HEK293T (cell line): Measurements from ENCODE around the gene GH1.
"Not testable (repeated sequence)": the region's sequence is repeated elsewhere in the genome, so short reads cannot be mapped to it uniquely, and the experiment has no call there.

ENCODE experiments used
- ARNT ChIP-seq: fragments of 450-650 bp; IDR thresholded peaks from 2 replicates; pipeline ENCODE4 v1.6.1; 2017; ENCODE audit warnings: mild to moderate bottlenecking
- CTBP1 ChIP-seq: fragments of 450-650 bp; IDR thresholded peaks from 2 replicates; pipeline ENCODE4 v1.6.1; 2016; ENCODE audit warnings: borderline replicate concordance
- ELF4 ChIP-seq: fragments of 450-650 bp; IDR thresholded peaks from 2 replicates; pipeline ENCODE4 v1.6.1; 2017; ENCODE audit warnings: antibody characterized with exemption
- FOXA1 ChIP-seq: fragments of 450-650 bp; IDR thresholded peaks from 2 replicates; pipeline ENCODE4 v1.6.1; 2016; ENCODE audit warnings: mild to moderate bottlenecking
- FOXM1 ChIP-seq: fragments of 450-650 bp; IDR thresholded peaks from 2 replicates; pipeline ENCODE4 v1.6.1; 2017; ENCODE audit warnings: mild to moderate bottlenecking, borderline replicate concordance
- HDGF ChIP-seq: fragments of 450-650 bp; IDR thresholded peaks from 2 replicates; pipeline ENCODE4 v1.6.1; 2017; ENCODE audit warnings: antibody characterized with exemption, borderline replicate concordance
- NFRKB ChIP-seq: fragments of 450-650 bp; IDR thresholded peaks from 2 replicates; pipeline ENCODE4 v1.6.1; 2016; ENCODE audit warnings: mild to moderate bottlenecking, moderate library complexity
- SP1 ChIP-seq: fragments of 450-650 bp; IDR thresholded peaks from 2 replicates; pipeline ENCODE4 v1.6.1; 2017
- SUZ12 ChIP-seq: fragments of 450-650 bp; IDR thresholded peaks from 2 replicates; pipeline ENCODE4 v1.6.1; 2016; ENCODE audit warnings: mild to moderate bottlenecking
- TARDBP ChIP-seq: fragments of 450-650 bp; IDR thresholded peaks from 2 replicates; pipeline ENCODE4 v1.6.1; 2016
- TF ChIP-seq, protein P1 (sequence below): fragments of 450-650 bp; IDR thresholded peaks from 2 replicates; pipeline ENCODE4 v1.6.1; 2016

- not testable (repeated sequence) for TF ChIP-seq FOXA1, NFRKB, FOXM1, SUZ12, HDGF, CTBP1, SP1, ARNT, TARDBP, ELF4
- TF ChIP-seq, protein P1, sequence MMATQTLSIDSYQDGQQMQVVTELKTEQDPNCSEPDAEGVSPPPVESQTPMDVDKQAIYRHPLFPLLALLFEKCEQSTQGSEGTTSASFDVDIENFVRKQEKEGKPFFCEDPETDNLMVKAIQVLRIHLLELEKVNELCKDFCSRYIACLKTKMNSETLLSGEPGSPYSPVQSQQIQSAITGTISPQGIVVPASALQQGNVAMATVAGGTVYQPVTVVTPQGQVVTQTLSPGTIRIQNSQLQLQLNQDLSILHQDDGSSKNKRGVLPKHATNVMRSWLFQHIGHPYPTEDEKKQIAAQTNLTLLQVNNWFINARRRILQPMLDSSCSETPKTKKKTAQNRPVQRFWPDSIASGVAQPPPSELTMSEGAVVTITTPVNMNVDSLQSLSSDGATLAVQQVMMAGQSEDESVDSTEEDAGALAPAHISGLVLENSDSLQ, result not testable (repeated sequence)
Observed at GRCh38 chr17:63907161-63907778, 11.4 kb downstream of the GH1 start.
